Thymus (tissue), 11 donors: ENCODE data around the gene NDUFAF8. TPM values are rescaled to one million over a fixed set of nuclear protein-coding genes. Genes with fewer than 3 reads are reported as not detected.

ENCODE experiments used
- DNase-seq, 9 donors: peaks; one replicate each; pipeline ENCODE4 v3.0.0-alpha.2; 2013; ENCODE audit warnings: low spot score in 9 of 9, low read depth in 6 of 9, missing footprints in 1 of 9
- H3K27ac ChIP-seq, 2 donors: one replicate each; pipeline ENCODE4 v1.5.1; 2013; ENCODE audit warnings: control low read depth in 1 of 2, low read depth in 1 of 2, low read length in 1 of 2, mild to moderate bottlenecking in 1 of 2, moderate library complexity in 1 of 2
- H3K27me3 ChIP-seq, 2 donors: one replicate each; pipeline ENCODE4 v1.5.1; 2013; ENCODE audit warnings: low read length in 1 of 2; ENCODE audit not compliant: control insufficient read depth in 2 of 2, insufficient read depth in 1 of 2
- H3K36me3 ChIP-seq, 2 donors: one replicate each; pipeline ENCODE4 v1.5.1; 2013; ENCODE audit warnings: low read length in 1 of 2, mild to moderate bottlenecking in 1 of 2, moderate library complexity in 1 of 2; ENCODE audit not compliant: control insufficient read depth in 2 of 2, insufficient read depth in 2 of 2
- H3K4me1 ChIP-seq, 2 donors: one replicate each; pipeline ENCODE4 v1.5.1; 2013; ENCODE audit warnings: low read length in 2 of 2; ENCODE audit not compliant: control insufficient read depth in 2 of 2, insufficient read depth in 2 of 2
- H3K4me3 ChIP-seq, 2 donors: one replicate each; pipeline ENCODE4 v1.5.1; 2013; ENCODE audit warnings: low read length in 2 of 2, control low read depth in 1 of 2, mild to moderate bottlenecking in 1 of 2
- H3K9me3 ChIP-seq, 2 donors: one replicate each; pipeline ENCODE4 v1.5.1; 2013; ENCODE audit warnings: low read length in 1 of 2, mild to moderate bottlenecking in 1 of 2; ENCODE audit not compliant: control insufficient read depth in 2 of 2, insufficient read depth in 1 of 2
- WGBS: extraction: QIAGEN DNeasy Blood & Tissue Kit; methylation state at CpG from one replicate; pipeline ENCODE4 v1.1.7; 2013; 5-methylcytosine and 5-hydroxymethylcytosine counted together
- polyA plus RNA-seq: library from polyadenylated mRNA; stranded (reverse); fragments of 200-250 nt; gene quantifications from one replicate; pipeline ENCODE4 v1.2.3, GENCODE V29; 2013
- total RNA-seq: library from RNA; stranded (reverse); fragments of 120-200 nt; gene quantifications from one replicate; pipeline ENCODE4 v1.2.4, GENCODE V29; 2013
- donor health status: healthy.

NDUFAF8 gene
- total and polyA plus RNA-seq, 2 donors = 47.1 to 101 TPM

DNA sequence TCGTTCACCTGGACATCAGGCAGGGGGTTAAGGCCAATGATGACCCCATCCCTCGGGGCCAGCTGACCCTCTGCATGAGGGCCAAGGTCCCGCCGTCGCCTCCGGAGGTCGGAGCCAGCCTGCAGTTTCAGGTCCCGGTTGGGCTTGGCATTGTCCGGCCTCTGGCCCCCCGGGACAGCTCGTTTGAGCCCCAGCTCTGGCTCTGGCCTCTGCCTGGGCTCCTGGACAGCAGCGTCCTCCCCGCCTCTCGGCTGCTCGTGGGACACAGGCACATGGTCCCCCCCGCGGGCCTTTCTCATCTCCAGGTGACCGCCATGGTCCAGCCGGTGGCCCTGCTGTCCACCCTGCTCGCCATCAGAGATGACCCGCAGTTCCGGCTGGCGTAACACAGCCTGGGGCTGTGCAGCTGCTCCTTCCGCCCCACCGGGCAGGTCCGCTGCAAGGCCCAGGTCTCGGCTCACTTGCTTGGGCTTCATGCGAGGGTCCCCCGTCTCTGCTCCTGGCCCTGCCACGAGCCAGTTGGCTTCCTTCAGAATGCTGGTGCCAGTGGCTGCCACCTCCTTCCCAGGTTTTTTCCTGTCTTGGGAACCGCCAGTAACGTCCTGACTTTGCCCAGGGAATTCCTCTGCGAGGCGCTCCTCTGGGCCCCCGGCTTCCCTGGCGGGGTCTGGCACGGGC, 6.7 kb downstream of the NDUFAF8 start:
- Histone ChIP-seq H3K27ac (no peak overlapping the region), H3K27me3 (no peaks in the 10 kb centered on the region), H3K36me3 (peaks cover 25 to 38% of the 10 kb centered on the region in 2 donors), H3K9me3 (peaks cover 3 to 10% of the 10 kb centered on the region in 2 donors), H3K4me3 (no peak overlapping the region), H3K4me1 (peaks cover 0 to 25% of the 10 kb centered on the region in 2 donors)
- WGBS = 97% methylated on average over 37 of the region's 37 CpGs
- no peak for DNase-seq

DNA sequence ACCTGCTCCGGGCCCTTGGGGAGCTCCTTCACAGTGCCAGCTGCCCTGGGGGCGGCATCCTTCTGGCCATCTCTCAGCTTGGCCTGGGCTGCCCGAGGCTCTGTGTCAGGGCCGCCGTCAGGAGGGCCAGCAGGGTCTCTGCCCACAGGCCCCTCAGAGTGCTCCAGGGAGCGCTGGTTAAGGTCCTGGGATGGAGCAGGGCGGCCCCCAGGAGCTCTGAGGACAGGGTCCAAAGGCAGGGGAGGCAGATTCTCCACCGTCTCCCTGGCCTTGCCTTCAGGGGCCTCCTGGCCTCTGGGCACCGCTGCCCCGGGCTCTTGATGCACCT, 7.2 kb downstream of the NDUFAF8 start:
- no peak for DNase-seq
- no peak overlapping the region for H3K27ac ChIP-seq
- H3K4me3 ChIP-seq = no peak overlapping the region
- peaks cover 3 to 10% of the 10 kb centered on the region in 2 donors for H3K9me3 ChIP-seq
- peaks cover 21 to 35% of the 10 kb centered on the region in 2 donors for H3K36me3 ChIP-seq
- H3K27me3 ChIP-seq = no peaks in the 10 kb centered on the region
- WGBS = 98% methylated on average over 10 of the region's 10 CpGs
- H3K4me1 ChIP-seq = peaks cover 0 to 26% of the 10 kb centered on the region in 2 donors

DNA sequence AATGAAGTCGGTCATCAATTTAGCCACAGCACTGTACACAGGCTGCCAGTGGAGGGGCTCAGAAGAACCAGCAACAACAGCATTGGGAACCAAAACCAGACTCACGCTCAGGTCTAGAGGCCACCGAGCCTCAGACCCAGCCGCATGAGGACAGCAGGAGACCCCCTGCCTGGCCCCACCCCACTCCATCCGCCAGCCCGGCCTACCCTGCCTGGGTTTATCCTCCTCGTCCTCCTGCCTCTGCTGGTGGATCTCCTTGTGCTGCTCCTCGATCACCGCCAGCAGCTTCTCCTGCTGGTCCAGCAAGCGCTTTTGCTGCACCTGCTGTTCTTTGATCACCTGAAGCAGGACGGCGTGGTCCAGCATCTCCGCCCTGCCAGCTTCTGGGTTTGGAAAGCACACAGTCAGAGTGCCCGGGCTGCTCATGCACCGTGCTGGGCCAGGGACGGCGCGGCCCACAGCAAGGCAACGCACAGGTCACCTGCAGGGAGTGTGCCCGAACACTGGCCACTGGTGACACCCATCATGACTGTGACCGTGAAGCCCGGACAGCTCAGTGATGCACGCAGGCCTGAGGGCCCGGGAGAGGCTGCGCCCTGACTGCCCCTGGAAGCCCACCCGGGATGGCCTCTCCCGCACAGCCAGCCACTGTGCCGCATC, 7.7 kb downstream of the NDUFAF8 start:
- H3K4me1 ChIP-seq = peaks cover 0 to 28% of the 10 kb centered on the region in 2 donors
- DNase-seq = no peak
- WGBS = 98% methylated on average over 28 of the region's 28 CpGs
- H3K9me3 ChIP-seq = peaks cover 3 to 10% of the 10 kb centered on the region in 2 donors
- no peaks in the 10 kb centered on the region for H3K27me3 ChIP-seq
- H3K36me3 ChIP-seq = peaks cover 19 to 39% of the 10 kb centered on the region in 2 donors
- H3K27ac ChIP-seq = no peak overlapping the region
- H3K4me3 ChIP-seq = no peak overlapping the region

DNA sequence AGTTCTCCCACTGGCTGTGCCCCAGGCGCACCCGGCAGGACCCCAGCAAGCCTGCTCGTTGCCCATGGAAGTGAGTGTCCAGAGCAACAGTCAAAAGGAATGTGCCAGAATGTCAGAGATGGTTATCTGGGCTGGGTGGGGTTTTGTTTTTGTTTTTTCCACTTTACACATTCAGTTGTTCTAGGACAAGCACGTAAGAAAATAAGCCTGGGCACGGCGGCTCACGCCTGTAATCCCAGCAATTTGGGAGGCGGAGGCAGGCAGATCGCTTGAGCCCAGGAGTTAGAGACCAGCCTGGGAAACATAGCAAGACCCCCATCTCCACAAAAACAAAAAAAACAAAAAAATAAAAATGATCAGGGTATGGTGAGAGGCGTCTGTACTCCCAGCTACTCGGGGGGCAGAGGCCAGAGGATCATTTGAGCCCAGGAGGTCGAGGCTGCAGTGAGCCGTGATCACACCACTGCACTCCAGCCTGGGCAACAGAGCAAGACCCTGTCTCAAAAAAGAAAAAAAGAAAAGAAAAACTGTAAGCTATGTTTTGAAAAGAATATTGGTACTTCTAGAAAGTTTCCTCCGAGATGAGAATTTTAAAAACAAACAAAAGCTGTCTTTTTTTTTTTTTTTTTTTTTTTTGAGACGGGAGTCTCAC, 8.3 kb downstream of the NDUFAF8 start:
- peaks cover 4 to 30% of the 10 kb centered on the region in 2 donors for H3K4me1 ChIP-seq
- H3K36me3 ChIP-seq = peaks cover 26 to 41% of the 10 kb centered on the region in 2 donors
- H3K27ac ChIP-seq = no peak overlapping the region
- H3K9me3 ChIP-seq = peaks cover 3 to 10% of the 10 kb centered on the region in 2 donors
- H3K27me3 ChIP-seq = no peaks in the 10 kb centered on the region
- whole genome bisulfite sequencing = 97% methylated on average over 14 of the region's 15 CpGs
- H3K4me3 ChIP-seq = no peak overlapping the region
- no peak for DNase-seq

DNA sequence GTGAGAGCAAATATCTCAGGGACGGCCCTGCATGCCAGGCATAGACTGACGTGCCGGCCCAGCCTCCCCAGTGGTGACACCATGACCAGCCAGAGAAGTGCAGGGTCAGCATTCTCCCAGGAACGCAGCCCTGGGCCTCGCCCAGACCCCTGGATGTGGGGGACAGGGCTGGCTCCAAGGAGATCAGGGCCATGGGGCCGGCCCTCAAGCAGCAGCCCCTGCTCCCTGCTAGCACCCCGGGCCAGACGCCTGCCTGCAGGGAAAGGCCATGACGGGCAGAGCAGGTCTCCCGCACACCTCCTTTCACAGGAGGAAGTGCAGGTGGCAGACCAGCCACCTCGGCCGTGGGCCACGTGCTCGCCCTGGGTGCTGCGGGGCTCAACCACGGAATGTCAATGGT, 9.5 kb downstream of the NDUFAF8 start:
- no peak for DNase-seq
- no peaks in the 10 kb centered on the region for H3K27me3 ChIP-seq
- H3K27ac ChIP-seq = no peak overlapping the region
- H3K36me3 ChIP-seq = peaks cover 29 to 49% of the 10 kb centered on the region in 2 donors
- H3K4me3 ChIP-seq = no peak overlapping the region
- peaks cover 4 to 39% of the 10 kb centered on the region in 2 donors for H3K4me1 ChIP-seq
- H3K9me3 ChIP-seq = peaks cover 3 to 16% of the 10 kb centered on the region in 2 donors
- WGBS = 91% methylated on average over 16 of the region's 16 CpGs

DNA sequence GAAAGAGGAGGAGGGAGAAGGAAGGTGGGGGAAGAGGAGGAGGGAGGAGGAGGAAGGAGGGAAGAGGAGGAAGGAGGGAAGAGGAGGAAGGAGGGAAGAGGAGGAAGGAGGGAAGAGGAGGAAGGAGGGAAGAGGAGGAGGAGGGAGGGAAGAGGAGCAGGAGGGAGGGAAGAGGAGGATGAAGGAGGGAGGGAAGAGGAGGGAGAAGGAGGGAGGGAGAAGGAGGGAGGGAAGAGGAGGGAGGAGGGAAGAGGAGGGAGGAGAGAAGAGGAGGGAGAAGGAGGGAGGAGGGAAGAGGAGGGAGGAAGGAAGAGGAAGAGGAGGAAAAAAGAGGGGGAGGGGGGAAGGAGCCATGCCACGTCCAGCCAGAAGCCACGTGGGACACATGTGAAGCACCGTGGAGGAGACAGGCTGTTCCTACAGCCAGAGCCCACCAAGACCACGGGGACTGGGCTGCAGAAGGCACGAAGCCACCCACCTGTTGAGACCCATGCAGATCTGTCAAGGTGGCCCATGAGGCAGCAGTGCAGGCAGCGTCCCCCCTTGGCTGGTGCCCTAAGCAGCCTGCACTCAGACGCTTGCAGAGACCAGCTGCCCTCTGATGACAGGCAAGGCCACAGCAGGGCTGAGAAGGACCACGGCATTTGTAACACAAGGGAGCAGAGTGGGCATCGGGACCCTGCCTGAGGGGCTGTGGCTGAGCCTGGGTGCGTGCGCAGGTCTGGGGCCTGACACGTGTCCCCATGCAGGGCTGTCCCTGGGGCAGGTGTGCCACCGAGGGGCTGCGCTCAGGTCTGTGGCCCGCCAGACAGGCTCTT, 10.3 kb downstream of the NDUFAF8 start:
- Histone ChIP-seq H3K27ac (no peak overlapping the region), H3K4me3 (no peak overlapping the region), H3K36me3 (peaks cover 31 to 47% of the 10 kb centered on the region in 2 donors), H3K4me1 (peaks cover 4 to 39% of the 10 kb centered on the region in 2 donors), H3K27me3 (no peaks in the 10 kb centered on the region), H3K9me3 (peaks cover 3 to 16% of the 10 kb centered on the region in 2 donors)
- peak in 1 of 9 donors; percentile 25 for DNase-seq
- WGBS = 96% methylated on average over 15 of the region's 15 CpGs

DNA sequence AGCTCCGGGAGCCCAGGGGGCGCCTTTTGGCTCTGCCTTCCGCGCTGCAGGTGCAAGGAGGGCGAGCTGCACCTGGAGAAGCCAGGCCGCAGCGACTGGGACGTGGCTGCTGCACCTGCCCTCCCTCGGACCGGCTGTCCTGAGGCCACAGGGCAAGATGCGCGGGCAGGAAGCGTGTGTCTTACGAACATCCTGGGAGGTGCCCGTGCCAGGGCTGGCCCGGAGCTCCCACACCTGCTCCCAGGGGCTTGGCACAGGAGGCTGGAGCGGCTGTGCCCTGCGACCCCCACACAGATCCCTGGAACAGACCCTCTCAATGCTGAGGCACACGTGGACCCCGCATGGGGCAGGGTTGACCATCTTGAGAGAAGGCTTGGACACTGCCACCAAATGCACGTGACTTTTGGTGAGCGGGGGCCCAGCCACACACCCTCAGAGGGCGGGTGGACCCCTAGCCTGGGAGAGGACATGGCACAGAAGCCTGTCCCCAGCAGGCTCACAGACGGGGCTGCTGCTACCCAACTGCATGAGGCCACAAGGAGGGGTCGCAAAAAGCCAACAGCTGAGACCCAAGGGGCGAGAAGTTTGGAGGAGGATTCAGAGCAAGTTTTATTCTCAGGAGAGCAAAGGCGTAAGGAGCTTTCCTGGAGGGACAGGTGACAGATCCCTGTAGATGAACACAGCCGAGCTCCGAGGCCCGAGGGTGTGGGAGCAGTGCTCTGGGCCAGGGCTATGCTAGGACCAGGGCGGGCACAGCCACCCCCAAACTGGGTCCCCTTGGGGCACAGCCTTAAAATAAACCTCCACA, 11.4 kb downstream of the NDUFAF8 start:
- Histone ChIP-seq H3K4me3 (no peak overlapping the region), H3K27me3 (no peaks in the 10 kb centered on the region), H3K36me3 (peaks cover 36 to 44% of the 10 kb centered on the region in 2 donors), H3K27ac (peak overlapping the region; percentile 11 to 87), H3K4me1 (peaks cover 4 to 45% of the 10 kb centered on the region in 2 donors), H3K9me3 (peaks cover 3 to 16% of the 10 kb centered on the region in 2 donors)
- WGBS = 90% methylated on average over 31 of the region's 31 CpGs
- DNase-seq = peak in 1 of 9 donors; percentile 15

DNA sequence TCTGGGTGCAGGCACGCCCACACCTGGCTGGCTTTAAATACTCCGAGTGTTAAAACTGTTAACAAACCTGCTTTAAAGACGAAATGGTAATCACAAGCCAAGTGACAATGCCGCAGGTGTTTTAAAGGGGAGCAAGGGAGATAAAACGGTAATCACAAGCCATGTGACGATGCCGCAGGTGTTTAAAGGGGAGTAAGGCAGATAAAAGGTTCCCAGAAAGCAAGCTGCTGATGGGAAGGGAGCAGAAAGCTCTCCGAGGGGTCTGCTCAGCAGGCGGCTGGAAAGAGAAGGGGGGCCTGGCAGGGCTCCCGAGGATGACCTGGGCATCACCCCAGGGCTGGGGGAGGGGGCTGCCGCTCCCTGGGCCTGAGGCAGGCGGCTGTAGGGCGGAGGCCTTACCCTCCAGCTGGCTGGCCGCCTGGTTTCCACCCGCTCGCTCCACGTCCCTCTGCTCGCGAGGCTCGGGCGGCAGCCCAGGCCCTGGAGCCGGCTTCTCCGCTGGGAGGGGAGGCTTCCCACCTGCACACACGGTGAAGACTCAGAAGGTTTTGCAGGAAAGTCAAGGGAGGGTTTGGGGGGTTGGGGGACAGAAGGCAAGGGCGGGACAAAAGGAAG, 12.1 kb downstream of the NDUFAF8 start:
- WGBS = 59% methylated on average over 25 of the region's 25 CpGs
- Histone ChIP-seq H3K27me3 (no peaks in the 10 kb centered on the region), H3K36me3 (peaks cover 37 to 38% of the 10 kb centered on the region in 2 donors), H3K27ac (peak overlapping the region; percentile 58 to 87), H3K4me3 (no peak overlapping the region), H3K4me1 (peaks cover 4 to 45% of the 10 kb centered on the region in 2 donors), H3K9me3 (peaks cover 3 to 16% of the 10 kb centered on the region in 2 donors)
- peak in 4 of 9 donors; percentile 40 to 79 (median 50) for DNase-seq
